ENCODE data around the gene OPA1.

DNA sequence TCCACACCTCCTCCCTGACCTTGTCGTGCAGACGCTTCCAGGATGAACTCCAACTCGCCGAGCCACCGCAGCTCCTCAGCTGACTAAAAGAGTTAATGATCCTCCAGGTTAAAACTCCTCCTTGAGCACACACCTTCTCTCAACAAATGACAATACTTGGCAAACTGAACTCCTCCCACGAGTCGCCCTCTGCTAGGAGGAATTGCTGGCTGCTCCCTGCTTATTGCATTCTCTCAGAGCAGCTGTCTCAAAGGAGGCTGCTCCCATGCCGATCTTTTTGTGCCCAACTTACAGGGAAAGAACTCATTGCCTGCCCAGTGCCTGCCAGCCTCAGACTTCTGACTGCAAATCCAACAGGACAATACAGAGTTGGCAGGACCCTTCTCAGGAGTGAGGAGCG, 38.2 kb upstream of the OPA1 start, which contains the start of gene ATP13A4:
- TF ChIP-seq EZH2phosphoT487 (IDR thresholded peaks at IDR 0.05; ENCODE audit: borderline replicate concordance, low read length) = no peak
- TF ChIP-seq, protein P1, sequence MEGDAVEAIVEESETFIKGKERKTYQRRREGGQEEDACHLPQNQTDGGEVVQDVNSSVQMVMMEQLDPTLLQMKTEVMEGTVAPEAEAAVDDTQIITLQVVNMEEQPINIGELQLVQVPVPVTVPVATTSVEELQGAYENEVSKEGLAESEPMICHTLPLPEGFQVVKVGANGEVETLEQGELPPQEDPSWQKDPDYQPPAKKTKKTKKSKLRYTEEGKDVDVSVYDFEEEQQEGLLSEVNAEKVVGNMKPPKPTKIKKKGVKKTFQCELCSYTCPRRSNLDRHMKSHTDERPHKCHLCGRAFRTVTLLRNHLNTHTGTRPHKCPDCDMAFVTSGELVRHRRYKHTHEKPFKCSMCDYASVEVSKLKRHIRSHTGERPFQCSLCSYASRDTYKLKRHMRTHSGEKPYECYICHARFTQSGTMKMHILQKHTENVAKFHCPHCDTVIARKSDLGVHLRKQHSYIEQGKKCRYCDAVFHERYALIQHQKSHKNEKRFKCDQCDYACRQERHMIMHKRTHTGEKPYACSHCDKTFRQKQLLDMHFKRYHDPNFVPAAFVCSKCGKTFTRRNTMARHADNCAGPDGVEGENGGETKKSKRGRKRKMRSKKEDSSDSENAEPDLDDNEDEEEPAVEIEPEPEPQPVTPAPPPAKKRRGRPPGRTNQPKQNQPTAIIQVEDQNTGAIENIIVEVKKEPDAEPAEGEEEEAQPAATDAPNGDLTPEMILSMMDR (conservative IDR thresholded peaks at IDR 0.05; ENCODE audit: low read depth, low read length) = no peak
